Measurements from ENCODE around the gene ARF5. TPM values are rescaled to one million over a fixed set of nuclear protein-coding genes. Genes with fewer than 3 reads are reported as not detected.
A peak's percentile ranks its signal among the peaks of the same experiment; 100 is the strongest.

The ARF5 gene
- total and polyA plus RNA-seq, 4 donors, result 105 to 293 (median 219) TPM

DNA sequence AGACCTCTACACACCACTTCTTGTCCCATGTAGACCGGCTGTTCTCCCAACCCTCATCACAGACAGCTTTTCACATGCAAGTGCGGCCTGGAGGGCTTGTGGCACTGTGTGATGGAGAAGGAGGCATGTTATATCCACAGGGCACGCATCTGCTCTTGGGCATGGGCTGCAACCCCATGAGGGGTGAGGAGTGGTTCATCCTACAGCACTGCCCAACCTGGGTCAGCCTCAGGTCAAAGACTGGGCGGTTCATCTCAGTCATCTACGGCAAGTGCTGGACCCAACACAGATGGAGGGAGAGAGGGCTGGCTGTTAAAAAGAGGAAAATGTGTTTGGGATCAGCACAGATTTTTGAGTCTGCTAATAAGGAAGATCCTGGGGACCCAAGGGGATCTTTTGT is 7.5 kb downstream of the ARF5 start:
- H3K4me3 ChIP-seq (ENCODE audit: low read depth, low read length), result no peak overlapping the region
- peaks cover 15% of the 10 kb centered on the region for H3K36me3 ChIP-seq (ENCODE audit: control insufficient read depth, insufficient read depth, low read length)
- no peak overlapping the region for H3K27ac ChIP-seq (ENCODE audit: low read depth, low read length)
- no peaks in the 10 kb centered on the region for H3K27me3 ChIP-seq (ENCODE audit: control insufficient read depth, insufficient read depth, low read length)
- no peaks in the 10 kb centered on the region for H3K9me3 ChIP-seq (ENCODE audit: control insufficient read depth, insufficient read depth, low read length)
- WGBS (ENCODE audit: insufficient coverage), result 90% methylated on average over 3 of the region's 5 CpGs
- no peaks in the 10 kb centered on the region for H3K4me1 ChIP-seq (ENCODE audit: control insufficient read depth, insufficient read depth, low read length)
- DNase-seq (ENCODE audit: low read depth in 4 of 6, low spot score in 6 of 6), result no peak

DNA sequence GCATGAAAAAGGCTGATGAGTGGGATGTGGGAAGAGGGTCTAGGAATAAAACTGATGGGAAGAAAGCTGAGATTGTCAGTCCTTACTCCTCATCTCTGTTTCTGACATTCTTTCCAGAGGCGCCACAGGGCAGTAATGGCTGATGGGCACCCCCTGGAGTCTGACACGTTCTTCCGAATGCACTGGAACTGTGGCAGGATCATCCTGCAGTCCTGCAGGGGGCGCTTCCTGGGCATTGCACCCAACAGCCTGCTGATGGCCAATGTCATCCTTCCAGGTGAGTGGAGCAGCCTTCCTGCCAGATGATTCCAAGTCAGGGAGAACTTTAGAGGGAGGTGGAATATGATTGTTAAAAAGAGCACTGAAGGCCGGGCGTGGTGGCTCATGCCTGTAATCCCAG is 10.1 kb downstream of the ARF5 start:
- Histone ChIP-seq H3K27me3 (ENCODE audit: control insufficient read depth, insufficient read depth, low read length) (no peaks in the 10 kb centered on the region), H3K4me3 (ENCODE audit: low read depth, low read length) (no peak overlapping the region), H3K4me1 (ENCODE audit: control insufficient read depth, insufficient read depth, low read length) (no peaks in the 10 kb centered on the region), H3K27ac (ENCODE audit: low read depth, low read length) (no peak overlapping the region), H3K36me3 (ENCODE audit: control insufficient read depth, insufficient read depth, low read length) (no peaks in the 10 kb centered on the region), H3K9me3 (ENCODE audit: control insufficient read depth, insufficient read depth, low read length) (no peaks in the 10 kb centered on the region)
- DNase-seq (ENCODE audit: low read depth in 4 of 6, low spot score in 6 of 6), result no peak
- WGBS (ENCODE audit: insufficient coverage), result 43% methylated on average over 4 of the region's 6 CpGs

DNA sequence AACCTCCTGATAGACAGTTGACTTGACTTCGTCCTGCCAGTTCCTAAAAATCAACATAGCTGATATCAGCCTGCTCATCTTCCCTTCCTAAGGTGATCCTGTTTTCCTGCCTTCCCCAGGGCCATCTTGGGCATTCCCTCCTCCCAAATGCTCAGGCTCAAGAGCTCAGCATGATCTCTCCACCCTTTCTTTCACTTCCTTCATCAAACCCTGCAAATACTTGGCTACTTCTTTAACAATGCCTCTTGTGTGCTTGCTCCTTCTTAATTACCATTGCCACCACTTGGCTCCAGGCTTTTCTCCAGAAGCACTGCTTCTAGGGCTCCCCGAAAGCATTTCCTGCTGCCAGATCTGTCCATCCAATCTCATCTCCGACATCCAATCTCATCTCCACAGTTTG is 12.7 kb downstream of the ARF5 start:
- H3K9me3 ChIP-seq (ENCODE audit: control insufficient read depth, insufficient read depth, low read length), result no peaks in the 10 kb centered on the region
- no peak overlapping the region for H3K4me3 ChIP-seq (ENCODE audit: low read depth, low read length)
- no peaks in the 10 kb centered on the region for H3K36me3 ChIP-seq (ENCODE audit: control insufficient read depth, insufficient read depth, low read length)
- H3K27ac ChIP-seq (ENCODE audit: low read depth, low read length), result no peak overlapping the region
- H3K4me1 ChIP-seq (ENCODE audit: control insufficient read depth, insufficient read depth, low read length), result no peaks in the 10 kb centered on the region
- WGBS (ENCODE audit: insufficient coverage), result 80% methylated on average over 3 of the region's 3 CpGs
- no peak for DNase-seq (ENCODE audit: low read depth in 4 of 6, low spot score in 6 of 6)
- no peaks in the 10 kb centered on the region for H3K27me3 ChIP-seq (ENCODE audit: control insufficient read depth, insufficient read depth, low read length)

DNA sequence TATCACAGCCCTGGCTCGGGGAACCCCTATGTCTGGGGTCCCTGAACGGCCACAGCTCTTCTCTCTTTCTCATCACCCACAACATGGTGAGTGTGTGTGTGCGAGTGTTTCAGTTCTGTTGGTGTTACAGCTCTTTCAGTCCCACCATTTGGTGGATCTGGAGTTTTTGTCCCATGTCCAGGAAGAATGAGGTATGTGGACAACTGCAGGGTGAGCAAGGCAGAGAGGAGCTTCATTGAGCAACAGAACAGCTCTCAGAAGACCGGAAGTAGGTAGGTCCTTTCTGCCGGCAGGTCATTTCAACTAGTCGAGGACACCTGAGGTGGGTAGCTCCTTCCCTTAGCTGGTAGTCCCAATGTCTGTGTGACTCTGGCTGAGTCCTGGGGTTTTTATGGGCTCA is 20.2 kb downstream of the ARF5 start:
- WGBS (ENCODE audit: insufficient coverage), result 96% methylated on average over 3 of the region's 6 CpGs

DNA sequence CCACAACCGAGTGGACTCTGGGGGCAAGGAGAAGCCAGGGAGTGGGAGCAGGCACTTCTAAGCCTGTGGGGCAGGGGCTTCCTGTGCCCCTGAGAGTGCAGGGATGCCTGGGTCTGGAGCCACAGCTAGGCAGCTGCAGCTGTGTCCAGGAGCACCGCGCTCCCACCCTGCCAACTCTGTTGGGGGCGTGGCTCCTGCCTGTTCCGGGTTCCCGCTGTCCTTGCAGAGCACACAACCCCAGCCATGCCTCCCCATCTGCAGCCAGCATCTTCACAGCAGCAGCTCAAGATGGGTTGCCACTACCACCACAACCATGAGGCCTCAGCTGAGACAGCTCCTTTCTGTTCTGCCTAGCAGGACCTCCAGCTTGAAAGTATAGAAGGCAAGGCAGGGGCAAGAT is 21.1 kb downstream of the ARF5 start:
- Histone ChIP-seq H3K9me3 (ENCODE audit: control insufficient read depth, insufficient read depth, low read length) (no peaks in the 10 kb centered on the region), H3K4me1 (ENCODE audit: control insufficient read depth, insufficient read depth, low read length) (no peaks in the 10 kb centered on the region), H3K4me3 (ENCODE audit: low read depth, low read length) (no peak overlapping the region), H3K27ac (ENCODE audit: low read depth, low read length) (no peak overlapping the region), H3K27me3 (ENCODE audit: control insufficient read depth, insufficient read depth, low read length) (no peaks in the 10 kb centered on the region), H3K36me3 (ENCODE audit: control insufficient read depth, insufficient read depth, low read length) (no peaks in the 10 kb centered on the region)
- 87% methylated on average over 6 of the region's 6 CpGs for WGBS (ENCODE audit: insufficient coverage)
- DNase-seq (ENCODE audit: low read depth in 4 of 6, low spot score in 6 of 6), result no peak

More for the DNA sequence above, 20.2 kb downstream of the ARF5 start:
- H3K9me3 ChIP-seq (ENCODE audit: control insufficient read depth, insufficient read depth, low read length), result no peaks in the 10 kb centered on the region
- no peak for DNase-seq (ENCODE audit: low read depth in 4 of 6, low spot score in 6 of 6)
- H3K27ac ChIP-seq (ENCODE audit: low read depth, low read length), result no peak overlapping the region
- no peaks in the 10 kb centered on the region for H3K27me3 ChIP-seq (ENCODE audit: control insufficient read depth, insufficient read depth, low read length)
- H3K4me1 ChIP-seq (ENCODE audit: control insufficient read depth, insufficient read depth, low read length), result no peaks in the 10 kb centered on the region
- H3K4me3 ChIP-seq (ENCODE audit: low read depth, low read length), result no peak overlapping the region
- H3K36me3 ChIP-seq (ENCODE audit: control insufficient read depth, insufficient read depth, low read length), result no peaks in the 10 kb centered on the region

DNA sequence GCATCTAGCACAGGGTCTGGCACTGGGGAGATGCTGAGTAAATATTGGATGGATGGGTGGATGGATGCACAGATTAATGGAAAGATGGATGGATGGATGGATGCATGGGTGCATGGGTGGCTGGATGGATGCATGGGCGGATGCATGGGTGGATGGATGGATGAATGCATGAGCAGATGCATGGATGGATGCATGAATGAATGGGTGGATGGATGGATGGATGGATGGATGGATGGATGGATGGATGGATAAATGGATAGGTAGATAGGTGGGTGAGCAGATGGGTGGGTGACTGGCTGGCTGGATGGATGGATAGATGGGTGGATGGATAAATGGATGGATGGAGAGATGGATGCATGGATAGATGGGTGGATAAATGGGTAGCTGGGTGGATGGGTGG is 24.1 kb downstream of the ARF5 start:
- no peaks in the 10 kb centered on the region for H3K9me3 ChIP-seq (ENCODE audit: control insufficient read depth, insufficient read depth, low read length)
- WGBS (ENCODE audit: insufficient coverage), result 94% methylated on average over 1 of the region's 1 CpG
- H3K36me3 ChIP-seq (ENCODE audit: control insufficient read depth, insufficient read depth, low read length), result no peaks in the 10 kb centered on the region

DNA sequence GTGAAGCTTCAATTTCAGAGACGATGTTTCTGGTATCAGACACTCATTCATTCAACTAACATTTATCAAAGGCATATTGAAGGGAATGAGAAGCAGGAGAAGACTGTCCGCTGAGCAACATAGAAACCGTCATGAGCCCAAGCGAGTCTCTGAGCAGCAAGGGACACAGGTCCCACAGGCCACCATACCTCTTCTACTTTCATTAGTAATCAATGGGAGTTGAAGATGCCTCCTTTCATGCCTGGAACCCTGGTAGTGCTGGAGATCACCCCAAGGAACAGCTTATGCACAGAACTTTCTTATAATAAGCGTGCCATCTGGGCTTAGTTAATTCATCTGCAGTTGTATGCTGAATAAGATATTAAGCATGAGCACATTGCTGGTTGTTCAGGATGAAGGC is 28.5 kb downstream of the ARF5 start:
- no peak for DNase-seq (ENCODE audit: low read depth in 4 of 6, low spot score in 6 of 6)
- no peak overlapping the region for H3K27ac ChIP-seq (ENCODE audit: low read depth, low read length)
- H3K9me3 ChIP-seq (ENCODE audit: control insufficient read depth, insufficient read depth, low read length), result no peaks in the 10 kb centered on the region
- H3K27me3 ChIP-seq (ENCODE audit: control insufficient read depth, insufficient read depth, low read length), result peaks cover 48% of the 10 kb centered on the region
- H3K36me3 ChIP-seq (ENCODE audit: control insufficient read depth, insufficient read depth, low read length), result no peaks in the 10 kb centered on the region
- WGBS (ENCODE audit: insufficient coverage), result no CpG with 5 or more reads among the region's 5 CpGs
- no peak overlapping the region for H3K4me3 ChIP-seq (ENCODE audit: low read depth, low read length)
- peaks cover 6% of the 10 kb centered on the region for H3K4me1 ChIP-seq (ENCODE audit: control insufficient read depth, insufficient read depth, low read length)

More for the DNA sequence above, 24.1 kb downstream of the ARF5 start:
- Histone ChIP-seq H3K4me3 (ENCODE audit: low read depth, low read length) (no peak overlapping the region), H3K27ac (ENCODE audit: low read depth, low read length) (no peak overlapping the region), H3K4me1 (ENCODE audit: control insufficient read depth, insufficient read depth, low read length) (no peaks in the 10 kb centered on the region), H3K27me3 (ENCODE audit: control insufficient read depth, insufficient read depth, low read length) (peaks cover 17% of the 10 kb centered on the region)
- no peak for DNase-seq (ENCODE audit: low read depth in 4 of 6, low spot score in 6 of 6)

DNA sequence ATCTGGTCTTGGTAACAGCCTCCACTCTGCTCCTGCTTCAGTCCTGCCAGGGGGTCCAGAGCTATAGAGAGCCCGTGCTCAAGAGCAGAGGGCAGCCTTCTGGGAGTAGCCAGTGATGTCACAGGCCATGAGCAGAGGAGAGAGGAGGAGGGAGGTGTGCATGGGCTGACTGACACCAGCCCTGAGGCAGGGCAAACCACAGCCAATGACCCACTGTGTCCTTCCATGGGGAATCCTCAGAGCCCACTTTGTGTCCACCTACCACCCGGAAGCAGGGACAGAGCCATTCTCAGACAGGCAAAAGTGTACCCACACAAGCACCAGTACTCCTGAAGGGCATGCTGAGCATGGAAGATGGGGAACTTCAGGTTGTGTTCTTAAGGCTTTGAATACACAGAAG is 29.8 kb downstream of the ARF5 start, which contains the start of gene PAX4:
PAX4 (minus strand) TSS at position 101 of the 400 bp plus-strand sequence. CDS start 2,214 bp downstream, outside the sequence.
- no CpG with 5 or more reads among the region's 2 CpGs for WGBS (ENCODE audit: insufficient coverage)
- no peaks in the 10 kb centered on the region for H3K9me3 ChIP-seq (ENCODE audit: control insufficient read depth, insufficient read depth, low read length)

DNA sequence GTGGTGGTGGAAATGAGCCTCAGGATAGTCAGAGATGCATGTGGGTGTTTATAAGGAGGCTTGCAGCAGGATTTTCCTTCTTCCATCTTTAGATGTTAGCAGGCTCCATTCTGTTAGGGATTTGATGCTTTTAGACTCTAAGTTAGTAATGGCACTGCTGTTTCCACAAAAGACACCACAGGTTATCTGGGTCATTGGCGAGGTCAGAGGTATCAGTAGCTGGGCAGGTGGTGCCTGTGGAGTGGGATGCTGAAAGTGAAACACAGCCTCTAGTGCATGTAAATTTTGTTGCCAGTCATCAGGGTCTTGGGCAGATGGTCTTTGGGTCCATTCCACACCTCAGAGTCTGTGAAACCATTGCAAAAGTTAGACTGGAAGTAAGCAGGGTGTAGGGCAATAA is 30.6 kb downstream of the ARF5 start:
- Histone ChIP-seq H3K9me3 (ENCODE audit: control insufficient read depth, insufficient read depth, low read length) (no peaks in the 10 kb centered on the region), H3K27me3 (ENCODE audit: control insufficient read depth, insufficient read depth, low read length) (peaks cover 48% of the 10 kb centered on the region), H3K36me3 (ENCODE audit: control insufficient read depth, insufficient read depth, low read length) (no peaks in the 10 kb centered on the region), H3K4me3 (ENCODE audit: low read depth, low read length) (no peak overlapping the region), H3K4me1 (ENCODE audit: control insufficient read depth, insufficient read depth, low read length) (peaks cover 6% of the 10 kb centered on the region), H3K27ac (ENCODE audit: low read depth, low read length) (no peak overlapping the region)
- WGBS (ENCODE audit: insufficient coverage), result 71% methylated on average over 1 of the region's 1 CpG
- DNase-seq (ENCODE audit: low read depth in 4 of 6, low spot score in 6 of 6), result no peak

More for the DNA sequence above, 29.8 kb downstream of the ARF5 start, which contains the start of gene PAX4:
- H3K4me1 ChIP-seq (ENCODE audit: control insufficient read depth, insufficient read depth, low read length), result peaks cover 6% of the 10 kb centered on the region
- H3K27me3 ChIP-seq (ENCODE audit: control insufficient read depth, insufficient read depth, low read length), result peaks cover 48% of the 10 kb centered on the region
- no peak for DNase-seq (ENCODE audit: low read depth in 4 of 6, low spot score in 6 of 6)
- H3K4me3 ChIP-seq (ENCODE audit: low read depth, low read length), result no peak within 1 kb of the TSS
- H3K36me3 ChIP-seq (ENCODE audit: control insufficient read depth, insufficient read depth, low read length), result no peaks in the 10 kb centered on the region
- H3K27ac ChIP-seq (ENCODE audit: low read depth, low read length), result no peak within 1 kb of the TSS

DNA sequence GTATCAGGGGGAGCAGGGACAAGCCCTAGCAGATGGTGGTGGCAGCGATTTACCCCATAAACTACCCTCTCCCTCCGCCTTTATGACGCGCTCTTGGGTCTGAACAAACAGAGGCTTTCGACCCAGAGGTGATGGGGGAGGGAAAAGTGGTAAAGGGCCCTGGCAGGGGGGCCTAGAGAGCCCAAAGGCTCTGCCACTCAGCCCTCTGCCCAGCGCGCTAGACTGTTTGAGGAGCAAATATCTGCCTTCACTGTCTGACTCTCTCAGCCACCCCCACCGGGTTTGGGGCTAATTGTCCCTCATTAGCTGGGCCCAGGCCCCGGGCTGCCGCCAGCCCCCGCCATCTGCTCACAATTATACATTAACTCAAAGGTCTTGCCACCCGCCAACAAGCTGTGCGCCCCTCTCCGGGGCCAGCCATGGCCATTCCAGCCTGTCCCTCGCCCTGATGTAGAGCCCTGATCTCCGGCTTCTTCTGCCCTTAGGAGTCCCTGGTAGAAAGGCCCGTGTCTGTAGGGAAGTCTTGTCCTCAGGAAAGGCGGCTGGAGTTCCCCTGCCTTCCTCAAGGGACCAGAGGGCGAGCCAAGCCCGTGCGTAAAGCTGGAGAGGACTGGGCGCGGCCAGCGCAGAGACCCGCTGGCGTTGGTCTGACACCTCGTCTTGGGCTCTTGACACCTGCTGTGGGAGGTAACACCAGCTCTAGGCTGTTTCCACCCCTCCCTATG is 31.6 kb downstream of the ARF5 start:
- 3% methylated on average over 22 of the region's 27 CpGs for WGBS (ENCODE audit: insufficient coverage)
- H3K4me3 ChIP-seq (ENCODE audit: low read depth, low read length), result no peak overlapping the region
- peaks cover 6% of the 10 kb centered on the region for H3K4me1 ChIP-seq (ENCODE audit: control insufficient read depth, insufficient read depth, low read length)
- H3K27me3 ChIP-seq (ENCODE audit: control insufficient read depth, insufficient read depth, low read length), result peaks cover 48% of the 10 kb centered on the region
- H3K36me3 ChIP-seq (ENCODE audit: control insufficient read depth, insufficient read depth, low read length), result no peaks in the 10 kb centered on the region
- DNase-seq (ENCODE audit: low read depth in 4 of 6, low spot score in 6 of 6), result peak in 1 of 6 donors; percentile 25
- no peaks in the 10 kb centered on the region for H3K9me3 ChIP-seq (ENCODE audit: control insufficient read depth, insufficient read depth, low read length)
- no peak overlapping the region for H3K27ac ChIP-seq (ENCODE audit: low read depth, low read length)
